HG03097 (cell line): Measurements from ENCODE around the gene TPP2.

Source experiments
- ATAC-seq: cut with Tn5 transposase; IDR thresholded peaks from one replicate; pipeline ENCODE4 v1.9.1; 2021; ENCODE audit not compliant: unreplicated experiment, low FRiP score

The TPP2 gene

GRCh38 chr13:102651892-102652291 lies 55.1 kb downstream of the TPP2 start:
- ATAC-seq: no peak

DNA sequence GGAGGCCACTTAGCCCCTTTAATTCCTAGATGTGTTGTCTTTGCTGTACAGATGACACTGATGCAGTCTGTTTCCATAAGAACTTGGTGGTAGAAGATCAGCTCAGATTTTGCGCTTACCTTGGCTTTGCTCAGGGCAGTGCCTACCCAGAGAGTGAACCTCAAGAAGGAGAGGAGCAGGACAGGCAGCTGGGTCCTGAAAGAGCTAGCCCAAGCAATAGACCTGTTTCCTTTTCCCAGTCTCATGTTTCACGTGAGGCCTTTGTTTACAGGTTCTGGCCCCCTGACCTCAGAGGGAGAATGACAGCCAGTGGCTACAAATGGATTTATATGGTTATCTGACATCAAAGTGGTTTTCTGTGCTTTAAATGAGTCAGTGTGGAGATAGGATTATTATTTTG lies 58.0 kb downstream of the TPP2 start:
- no peak for ATAC-seq

DNA sequence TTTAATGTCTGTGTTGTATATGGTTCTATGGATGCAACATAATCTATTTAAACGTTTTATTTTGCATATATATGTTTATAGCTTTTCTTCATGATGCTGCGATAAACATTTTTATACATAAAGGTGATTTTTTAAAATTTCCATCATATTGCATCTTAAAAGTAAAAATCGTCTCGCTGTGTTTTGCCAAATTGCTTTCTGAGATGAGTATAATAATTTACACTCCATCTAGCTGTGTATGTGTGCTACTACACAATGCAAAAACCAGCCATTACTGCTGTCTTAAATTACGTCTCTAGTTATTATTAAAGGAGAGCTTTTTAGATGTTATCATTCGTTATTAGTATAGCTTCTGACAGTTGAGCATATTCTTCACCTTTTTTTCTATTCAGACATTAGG lies 60.8 kb downstream of the TPP2 start:
- ATAC-seq: no peak

- ATAC-seq: no peak
Measured at GRCh38 chr13:102658660-102659059, 61.9 kb downstream of the TPP2 start.

GRCh38 chr13:102659168-102659713 lies 62.5 kb downstream of the TPP2 start:
- ATAC-seq: no peak

GRCh38 chr13:102667023-102667422 lies 70.2 kb downstream of the TPP2 start:
- no peak for ATAC-seq

- no peak for ATAC-seq
Measured at GRCh38 chr13:102667911-102668310, 71.1 kb downstream of the TPP2 start.

- no peak for ATAC-seq
Measured at GRCh38 chr13:102670130-102670529, 73.3 kb downstream of the TPP2 start.

DNA sequence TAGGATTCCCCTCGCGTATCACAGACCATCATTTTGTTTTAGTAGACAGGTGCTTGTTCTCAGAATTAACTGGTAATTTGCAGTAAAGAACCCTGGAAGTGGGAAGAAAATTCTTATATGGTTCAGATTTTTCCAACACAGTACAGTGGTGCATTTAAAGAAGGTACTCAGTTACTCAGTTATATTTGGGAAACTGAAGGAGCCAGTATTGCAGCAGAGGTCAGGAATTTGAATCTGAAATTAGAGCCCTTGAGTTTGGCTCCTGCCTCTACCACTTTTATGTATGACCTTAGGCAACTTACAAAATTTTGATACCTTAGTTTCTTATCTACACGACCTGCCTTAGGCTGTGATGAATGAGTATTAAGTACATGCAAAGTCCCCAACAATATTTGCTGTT lies 78.3 kb downstream of the TPP2 start:
- ATAC-seq: no peak

- ATAC-seq: no peak
Measured at GRCh38 chr13:102677122-102677521, 80.3 kb downstream of the TPP2 start.

DNA sequence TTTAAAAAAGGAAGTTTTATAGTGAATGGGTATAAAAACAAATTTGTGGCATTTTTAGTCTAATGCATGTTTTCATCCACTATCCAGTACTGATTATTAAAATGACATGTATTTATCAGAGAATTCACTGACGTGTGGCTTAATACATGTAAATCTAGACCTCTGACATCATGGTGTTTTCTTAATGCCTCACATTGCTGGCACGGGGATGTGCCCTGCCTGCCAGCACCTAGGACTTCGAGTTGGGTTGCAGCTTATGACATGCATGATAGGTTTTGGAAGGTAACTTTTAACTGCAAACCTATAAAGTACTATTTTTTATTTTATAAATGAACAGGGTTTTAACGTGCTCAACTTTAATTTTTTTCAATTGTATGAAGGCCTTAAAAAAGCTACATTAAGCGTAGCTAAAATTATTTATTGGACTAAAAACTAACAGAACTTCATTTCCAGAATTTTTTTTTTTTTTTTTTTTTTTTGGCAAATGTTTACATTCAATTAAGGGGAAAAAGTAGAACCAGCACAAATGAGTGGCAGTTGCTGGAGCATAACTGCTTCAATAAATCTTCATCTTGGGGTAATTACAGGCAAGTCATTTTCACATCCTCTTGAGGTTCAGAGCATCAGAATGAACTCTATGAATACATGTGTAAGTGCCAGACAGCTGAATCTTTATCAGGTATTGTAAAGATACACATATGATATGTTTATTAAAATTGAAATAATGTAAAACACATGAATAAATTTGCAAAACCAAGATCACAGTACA lies 81.7 kb downstream of the TPP2 start:
- no peak for ATAC-seq

- ATAC-seq: no peak
Measured at GRCh38 chr13:102679449-102680132, 82.8 kb downstream of the TPP2 start.

GRCh38 chr13:102680133-102680717 lies 83.4 kb downstream of the TPP2 start:
- ATAC-seq: no peak

- no peak for ATAC-seq
Measured at GRCh38 chr13:102680842-102681740, 84.3 kb downstream of the TPP2 start.

DNA sequence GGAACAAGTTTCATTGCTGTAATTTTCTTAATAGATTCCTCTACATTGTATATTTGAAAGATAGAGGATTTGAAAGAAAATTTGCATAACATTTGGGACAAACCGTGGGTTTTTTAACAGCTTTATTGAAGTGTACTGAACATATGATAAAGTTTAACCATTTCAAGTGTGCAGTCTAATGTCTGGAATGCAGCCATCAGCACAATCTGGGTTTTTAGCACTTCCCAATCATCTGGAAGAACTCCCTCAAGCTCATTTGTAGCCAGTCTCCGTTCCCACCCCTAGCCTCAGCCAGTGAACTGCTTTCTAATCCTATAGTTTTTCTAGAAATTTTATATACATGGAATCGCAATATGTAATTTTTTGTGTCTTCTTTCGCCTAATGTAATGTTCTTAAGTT lies 85.4 kb downstream of the TPP2 start:
- ATAC-seq: no peak

DNA sequence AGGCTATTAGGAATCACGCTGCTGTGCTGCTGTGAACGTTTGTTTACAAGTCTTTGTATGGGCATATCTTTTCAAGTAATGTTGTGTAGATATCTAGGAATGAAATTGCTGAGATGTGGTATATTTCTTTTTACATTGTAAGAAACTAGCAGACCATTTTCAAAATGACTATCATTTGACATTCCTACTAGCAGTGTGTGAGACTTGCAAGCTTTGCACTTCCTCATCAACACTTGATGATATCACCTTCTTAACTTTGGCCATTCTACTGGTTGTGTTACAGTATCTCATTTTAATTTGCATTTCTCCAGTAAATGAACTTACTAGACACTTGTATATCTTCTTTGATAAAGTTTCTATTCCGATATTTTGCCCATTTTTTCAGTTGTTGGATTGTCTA lies 85.9 kb downstream of the TPP2 start:
- ATAC-seq: no peak

- ATAC-seq: no peak
Measured at GRCh38 chr13:102683637-102684036, 86.9 kb downstream of the TPP2 start.

GRCh38 chr13:102686024-102686423 lies 89.2 kb downstream of the TPP2 start:
- ATAC-seq: no peak

DNA sequence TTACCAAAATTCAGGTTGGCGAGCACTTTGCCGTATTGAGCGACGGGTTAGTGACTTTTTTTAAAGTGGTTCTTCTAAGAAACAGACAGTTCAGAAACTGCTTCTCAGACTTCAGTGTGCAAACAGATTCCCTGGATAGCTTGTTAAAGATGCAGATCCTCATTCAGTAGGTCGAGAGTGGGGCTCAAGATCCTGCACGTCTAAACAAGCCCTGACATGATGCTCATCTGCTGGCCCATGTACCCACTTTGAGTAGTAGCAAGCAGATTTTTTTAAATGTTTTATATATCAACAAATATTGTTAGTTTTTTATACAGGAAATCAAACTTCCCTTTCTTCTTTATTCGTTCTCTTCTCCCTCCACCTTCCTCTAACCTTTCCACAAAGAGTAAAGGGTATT lies 90.7 kb downstream of the TPP2 start:
- ATAC-seq: no peak

- no peak for ATAC-seq
Measured at GRCh38 chr13:102688306-102688973, 91.7 kb downstream of the TPP2 start.
